HG03064 (cell line): Measurements from ENCODE around the gene SEC23IP.

Source experiments
- ATAC-seq: cut with Tn5 transposase; IDR thresholded peaks from one replicate; pipeline ENCODE4 v1.9.1; 2021; ENCODE audit warnings: low read depth; ENCODE audit not compliant: unreplicated experiment

Gene SEC23IP

DNA sequence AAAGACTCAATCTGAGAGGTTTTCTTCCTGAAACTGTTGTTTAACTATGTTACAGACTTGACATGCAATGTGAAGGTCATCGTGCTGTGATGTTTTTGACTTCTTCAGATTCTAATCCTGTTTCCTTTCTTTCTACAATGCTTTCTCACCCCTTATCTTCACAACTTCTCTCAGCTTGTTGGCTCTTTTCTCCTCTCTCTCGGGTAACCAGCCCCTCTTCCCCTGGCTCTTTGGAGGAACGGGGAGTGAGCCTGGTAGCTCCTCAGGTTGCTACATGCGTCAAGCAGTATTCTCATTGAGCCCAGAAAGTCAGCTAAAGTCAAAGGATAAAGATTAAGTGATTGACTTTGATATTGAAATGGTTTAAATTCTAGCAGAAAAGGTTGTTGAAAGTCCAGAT lies 40.1 kb downstream of the SEC23IP start:
- no peak for ATAC-seq

GRCh38 chr10:119933179-119933578 lies 40.6 kb downstream of the SEC23IP start:
- no peak for ATAC-seq

GRCh38 chr10:119940487-119940886 lies 48.0 kb downstream of the SEC23IP start:
- no peak for ATAC-seq

DNA sequence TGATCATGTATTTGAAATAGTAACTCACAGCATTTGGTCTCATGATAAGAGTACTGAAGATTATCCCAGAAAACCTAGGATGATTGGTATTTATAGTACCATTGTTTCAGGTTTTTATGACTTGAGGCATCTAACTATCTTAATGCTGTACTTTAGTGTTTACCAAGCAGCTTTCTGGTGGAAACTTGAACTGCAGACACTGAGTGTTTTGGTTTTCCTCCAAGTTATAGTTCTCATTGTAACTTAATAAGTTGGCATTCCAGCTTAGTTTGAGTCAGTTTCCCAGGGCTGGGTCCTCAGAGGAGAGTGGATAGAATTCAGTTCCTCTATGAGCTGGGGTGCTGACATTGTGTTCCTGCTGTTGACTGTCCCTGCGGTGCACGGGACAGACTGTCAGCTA lies 50.4 kb downstream of the SEC23IP start:
- ATAC-seq, result no peak

GRCh38 chr10:119945805-119946204 lies 53.3 kb downstream of the SEC23IP start:
- ATAC-seq, result no peak

- ATAC-seq, result no peak
Measured at GRCh38 chr10:119947300-119947699, 54.8 kb downstream of the SEC23IP start.

GRCh38 chr10:119957451-119957850 lies 64.9 kb downstream of the SEC23IP start:
- ATAC-seq, result no peak

- ATAC-seq, result no peak
Measured at GRCh38 chr10:119962837-119963236, 70.3 kb downstream of the SEC23IP start.

DNA sequence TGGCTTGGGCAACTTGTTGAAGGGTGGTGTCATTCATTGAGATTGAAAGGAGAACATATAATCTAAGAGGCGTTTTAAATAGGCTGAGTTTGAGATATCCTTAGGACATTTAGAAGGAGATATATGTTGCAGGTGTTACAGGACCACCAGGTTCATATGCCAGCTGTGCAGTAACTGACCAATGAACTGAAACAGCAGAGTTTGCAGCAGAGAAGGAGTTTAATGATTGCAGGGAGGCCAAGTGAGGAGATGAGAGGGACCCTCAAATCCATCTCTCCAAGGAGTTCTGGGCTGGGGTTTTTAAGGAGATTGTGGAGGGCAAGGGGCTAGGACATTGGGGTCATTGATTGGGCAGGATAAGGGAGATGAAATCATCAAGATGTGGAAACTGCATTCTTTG lies 74.5 kb downstream of the SEC23IP start:
- no peak for ATAC-seq

DNA sequence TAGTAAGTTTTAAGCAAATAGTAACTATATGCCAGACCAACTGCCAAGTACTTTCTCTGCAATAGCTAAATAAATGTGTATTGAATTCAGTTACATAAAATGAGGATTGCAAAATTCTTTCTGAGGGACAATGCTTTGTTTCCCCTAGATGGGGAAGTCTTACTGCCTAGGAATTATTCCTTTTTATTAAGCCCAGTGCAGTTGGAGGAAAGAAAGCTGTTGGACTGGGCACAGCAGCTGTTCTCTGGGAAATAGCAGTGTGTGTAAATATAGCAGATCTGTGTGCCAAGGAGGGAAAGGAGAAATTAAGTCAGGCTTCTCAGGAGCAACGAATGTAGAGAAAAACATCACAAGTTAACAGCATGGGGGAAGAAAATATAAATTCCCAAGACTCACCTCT lies 77.1 kb downstream of the SEC23IP start:
- no peak for ATAC-seq

DNA sequence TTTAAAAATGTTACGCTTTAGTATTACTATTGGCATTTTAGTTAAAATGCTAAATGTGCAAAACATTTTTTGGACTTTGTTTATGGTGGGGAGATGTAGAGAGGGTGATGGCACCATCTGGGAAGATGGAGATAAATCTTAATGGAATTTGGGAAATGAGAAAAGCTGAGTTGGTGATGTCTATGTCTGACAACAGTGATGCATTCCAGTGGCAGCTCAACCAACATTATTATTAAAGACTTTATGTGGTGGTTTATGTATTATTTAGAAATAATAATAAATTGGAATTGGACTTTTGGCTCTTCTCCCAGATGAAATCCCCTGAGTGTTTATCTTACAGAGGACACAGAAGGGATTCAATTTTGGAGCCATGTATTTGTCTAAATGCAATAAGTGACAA lies 77.6 kb downstream of the SEC23IP start:
- ATAC-seq, result no peak

GRCh38 chr10:119970963-119971362 lies 78.4 kb downstream of the SEC23IP start:
- ATAC-seq, result no peak

- no peak for ATAC-seq
Measured at GRCh38 chr10:119973281-119973680, 80.8 kb downstream of the SEC23IP start.

- no peak for ATAC-seq
Measured at GRCh38 chr10:119976421-119976820, 83.9 kb downstream of the SEC23IP start.

- no peak for ATAC-seq
Measured at GRCh38 chr10:119980956-119981750, 88.6 kb downstream of the SEC23IP start.

- no peak for ATAC-seq
Measured at GRCh38 chr10:119981826-119982225, 89.3 kb downstream of the SEC23IP start.

- ATAC-seq, result no peak
Measured at GRCh38 chr10:119988333-119988732, 95.8 kb downstream of the SEC23IP start.

DNA sequence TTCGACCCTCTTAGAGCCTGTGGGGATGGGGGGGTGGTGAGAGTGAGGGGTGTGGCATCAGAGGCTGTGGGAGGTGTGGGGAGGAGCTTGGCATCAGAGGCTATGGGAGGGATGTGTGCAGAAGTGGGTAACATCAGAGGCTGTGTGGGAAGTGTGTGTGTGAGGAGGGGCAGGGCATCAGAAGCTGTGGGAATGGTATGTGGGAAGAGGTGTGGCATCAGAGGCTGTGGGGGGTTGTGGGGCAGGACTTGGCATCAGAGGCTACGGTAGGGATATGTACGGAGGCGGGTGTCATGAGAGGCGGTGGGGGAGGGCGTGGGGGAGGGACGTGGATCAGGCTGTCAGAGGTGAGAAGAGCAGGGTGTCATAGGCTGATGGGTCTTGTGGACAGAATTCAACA lies 97.4 kb downstream of the SEC23IP start:
- ATAC-seq, result no peak

DNA sequence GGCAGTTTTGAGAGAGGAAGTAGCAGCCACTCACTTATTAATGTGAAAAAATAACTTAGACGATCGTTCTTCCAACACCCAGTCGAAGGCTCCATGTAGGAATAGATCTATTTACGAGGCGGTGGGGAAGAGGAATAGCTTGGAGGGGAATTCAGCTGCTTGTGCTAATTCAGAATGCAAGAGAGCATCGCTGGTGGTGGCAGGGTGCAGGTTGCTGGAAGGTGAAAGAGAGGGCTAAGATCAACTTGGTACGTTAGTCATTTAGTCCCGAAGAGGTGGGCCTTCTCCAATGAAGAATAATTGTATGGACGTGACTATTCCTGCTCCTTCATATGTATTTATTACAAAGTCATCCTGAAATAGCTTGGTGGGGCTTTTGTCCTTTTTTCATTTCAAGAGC lies 98.5 kb downstream of the SEC23IP start:
- no peak for ATAC-seq

GRCh38 chr10:119991816-119992215 lies 99.3 kb downstream of the SEC23IP start:
- no peak for ATAC-seq
